Measurements from ENCODE around the gene PRPF40B.

GRCh38 chr12:49641748-49642369 is 18.5 kb downstream of the PRPF40B start:
- TF ChIP-seq CTCF (conservative IDR thresholded peaks at IDR 0.05) (no peak), ZFX (IDR thresholded peaks at IDR 0.05) (no peak)
